Activated CD4-positive, alpha-beta T cell treated with anti-CD3 and anti-CD28 coated beads, Interleukin-2, Interleukin-6, amounts not matched to agents 100 ng/mL and 50 ng/mL, durations not matched to agents 16 hours and 8 hours (primary cell): ENCODE data around the gene SEPTIN11.

ENCODE experiments used
- DNase-seq: peaks from one replicate; pipeline ENCODE4 v3.0.0-alpha.2; 2020

SEPTIN11 gene

GRCh38 chr4:76981644-76982043 lies 32.1 kb downstream of the SEPTIN11 start:
- DNase-seq: no peak

DNA sequence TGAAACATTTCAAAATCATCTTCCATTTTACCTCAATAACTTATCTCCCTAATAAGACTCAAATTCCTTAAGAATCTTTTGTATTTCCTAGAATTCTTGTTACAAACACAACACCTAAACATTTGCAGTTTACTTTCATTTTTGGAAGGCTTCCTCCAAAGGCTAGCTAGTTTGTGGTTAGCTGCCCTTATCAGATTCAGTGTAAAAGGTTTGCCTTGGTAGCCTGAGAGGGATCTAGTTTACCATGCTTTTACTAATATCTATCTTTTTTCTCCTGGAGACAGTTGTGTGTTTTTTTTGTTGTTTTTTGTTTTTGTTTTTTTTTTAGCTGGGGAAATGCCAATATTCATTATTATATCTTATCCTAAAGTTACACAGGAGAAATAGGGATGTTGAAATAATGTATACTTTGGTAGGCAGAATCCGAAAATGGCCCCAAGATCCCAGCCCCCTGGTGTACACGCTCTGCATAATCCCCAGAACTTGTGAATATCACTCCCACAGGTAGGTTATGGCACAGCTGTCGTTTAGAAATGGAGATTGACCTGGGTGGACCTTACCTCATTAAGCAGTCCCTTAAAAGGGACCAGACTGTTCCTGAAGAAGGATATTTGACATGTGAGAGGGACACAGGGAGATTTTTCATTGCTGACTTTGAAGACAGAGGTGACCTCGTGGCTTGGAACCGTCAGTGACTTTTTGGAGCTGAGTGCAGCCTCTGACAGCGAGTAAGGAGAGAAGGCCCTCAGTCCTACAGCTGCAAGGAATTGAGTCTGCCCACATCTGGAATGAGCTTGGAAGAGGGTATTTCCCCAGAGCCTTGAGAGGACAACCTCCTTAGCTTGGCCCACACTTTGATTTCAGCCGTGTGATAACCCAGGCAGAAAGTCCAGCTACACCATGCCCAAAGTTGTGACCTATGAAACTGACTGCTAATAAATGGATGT lies 33.4 kb downstream of the SEPTIN11 start:
- DNase-seq: peak; percentile 19

DNA sequence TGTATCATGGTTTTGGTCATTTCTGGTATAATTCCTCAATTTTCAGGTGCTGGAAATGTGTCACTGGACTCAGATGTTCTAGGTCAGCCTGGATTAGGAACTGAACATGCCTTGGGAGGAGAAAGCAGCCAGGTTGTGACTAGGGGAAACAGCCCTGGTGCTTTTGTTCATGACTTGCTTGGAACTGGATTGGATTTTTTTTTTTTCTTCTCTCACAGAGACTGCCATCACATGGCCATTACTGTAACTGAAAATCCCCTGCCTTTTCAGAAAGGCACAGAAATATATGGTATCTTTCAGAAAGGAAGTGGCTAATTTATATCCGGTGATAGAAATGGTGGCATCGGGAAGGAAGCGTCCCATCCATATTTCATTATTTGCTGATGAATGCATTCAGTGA lies 34.6 kb downstream of the SEPTIN11 start:
- peak; percentile 41 for DNase-seq

- no peak for DNase-seq
Observed at GRCh38 chr4:76984788-76985211, 35.2 kb downstream of the SEPTIN11 start.

DNA sequence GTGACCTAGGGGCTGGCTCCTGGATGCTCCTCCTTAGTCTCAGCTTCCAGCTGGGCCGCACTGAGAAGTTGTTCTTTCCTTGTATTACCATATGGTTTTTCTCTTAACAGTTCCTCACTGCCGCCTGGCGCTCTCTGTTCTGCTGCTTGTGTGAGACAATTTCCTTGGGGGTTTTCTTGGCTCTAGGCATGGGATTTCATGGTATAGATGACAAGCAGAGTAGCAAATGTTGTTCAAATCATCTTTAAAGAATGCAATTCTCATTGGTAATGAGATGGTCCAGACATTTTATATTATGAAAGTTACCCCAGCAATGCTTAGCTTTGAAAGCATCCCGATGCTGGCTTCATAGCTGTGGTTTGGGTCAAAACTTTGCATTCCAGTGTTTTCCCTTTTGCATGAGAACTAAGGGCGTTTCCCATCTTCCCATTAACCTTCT lies 37.6 kb downstream of the SEPTIN11 start:
- DNase-seq: no peak

GRCh38 chr4:76987685-76988084 lies 38.1 kb downstream of the SEPTIN11 start:
- no peak for DNase-seq

- peak; percentile 61 for DNase-seq
Observed at GRCh38 chr4:76989391-76990061, 40.0 kb downstream of the SEPTIN11 start.

GRCh38 chr4:76990288-76991080 lies 40.9 kb downstream of the SEPTIN11 start:
- DNase-seq: no peak

GRCh38 chr4:76991161-76991660 lies 41.7 kb downstream of the SEPTIN11 start:
- DNase-seq: no peak

DNA sequence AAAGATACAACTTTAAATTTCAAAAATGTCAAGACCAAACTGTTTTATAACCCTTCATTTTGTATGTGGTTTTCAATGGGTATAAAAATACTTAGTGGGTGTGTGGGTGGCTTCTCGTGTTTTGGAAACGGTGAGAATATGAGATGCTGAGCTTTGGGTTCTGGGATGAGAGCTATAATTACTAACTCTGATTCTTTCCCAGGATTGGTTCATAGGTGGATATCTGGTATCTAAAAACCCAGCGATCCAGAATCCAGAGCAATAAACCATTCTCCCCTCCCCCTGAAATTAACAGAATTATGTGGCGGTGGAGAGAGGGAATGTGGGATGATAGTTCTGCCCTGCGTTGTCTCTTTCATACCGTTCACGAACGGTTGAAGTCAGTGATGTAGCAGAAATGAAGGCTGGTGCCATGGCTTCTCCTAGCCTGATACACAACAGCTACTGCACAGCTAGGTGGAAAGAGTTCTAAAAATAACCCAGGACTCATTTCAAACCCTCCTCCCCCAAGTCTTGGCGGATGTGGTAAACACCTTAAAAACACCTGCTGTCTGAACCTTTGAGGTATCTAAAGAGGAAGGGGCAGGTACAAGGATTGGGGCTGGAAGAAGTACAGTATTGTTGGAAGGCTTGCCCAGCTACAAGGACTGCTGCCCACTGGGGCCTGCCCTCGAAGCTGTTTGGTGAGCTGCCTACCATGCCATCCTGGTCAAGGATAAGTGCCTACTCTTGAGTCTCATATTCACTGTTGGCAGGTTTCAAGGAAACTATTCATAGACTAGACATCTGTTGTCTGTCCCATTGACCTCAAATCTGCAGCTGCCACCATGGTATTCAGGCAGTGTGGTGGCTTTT lies 44.5 kb downstream of the SEPTIN11 start:
- DNase-seq: peak; percentile 70

DNA sequence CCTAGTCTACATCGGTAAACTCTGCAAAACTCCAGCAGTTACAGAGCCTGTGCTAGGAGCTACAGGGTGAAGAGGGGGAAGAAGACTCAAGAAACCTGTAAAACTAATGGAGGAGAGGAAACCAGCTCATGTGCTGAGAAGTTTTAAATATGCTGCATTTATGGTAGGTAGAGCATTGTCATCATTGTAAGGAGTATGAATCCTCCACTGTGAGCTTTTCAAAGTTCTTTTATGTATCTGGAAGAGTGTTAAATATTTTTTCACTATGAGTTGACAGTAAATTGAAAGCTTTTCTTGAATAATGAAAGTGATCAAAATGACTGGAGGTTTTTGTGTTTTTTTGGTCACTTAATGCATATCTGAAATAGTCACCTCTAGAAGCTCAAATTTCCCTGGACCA lies 46.2 kb downstream of the SEPTIN11 start:
- no peak for DNase-seq

GRCh38 chr4:76996445-76996844 lies 46.9 kb downstream of the SEPTIN11 start:
- DNase-seq: no peak

- DNase-seq: no peak
Observed at GRCh38 chr4:76997077-76997476, 47.5 kb downstream of the SEPTIN11 start.

DNA sequence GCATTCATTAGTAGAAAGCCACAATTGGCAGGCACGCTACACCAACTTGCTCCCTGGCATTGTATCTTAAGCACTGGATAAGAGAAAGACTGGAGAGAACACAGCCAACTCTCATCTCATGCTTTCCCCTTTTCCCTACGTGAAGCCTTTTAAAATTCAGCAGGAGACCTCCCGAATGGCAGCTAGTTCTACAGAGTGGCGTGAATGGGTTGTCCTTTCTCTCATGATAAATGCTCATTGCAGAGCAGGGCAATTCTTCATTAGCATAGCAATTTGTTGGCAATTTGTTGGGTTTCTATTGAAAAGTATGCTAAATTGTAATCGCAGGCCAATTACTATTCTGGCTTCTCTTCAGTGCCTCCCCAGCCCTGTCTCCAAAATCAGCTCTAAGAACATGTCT lies 48.0 kb downstream of the SEPTIN11 start:
- no peak for DNase-seq

DNA sequence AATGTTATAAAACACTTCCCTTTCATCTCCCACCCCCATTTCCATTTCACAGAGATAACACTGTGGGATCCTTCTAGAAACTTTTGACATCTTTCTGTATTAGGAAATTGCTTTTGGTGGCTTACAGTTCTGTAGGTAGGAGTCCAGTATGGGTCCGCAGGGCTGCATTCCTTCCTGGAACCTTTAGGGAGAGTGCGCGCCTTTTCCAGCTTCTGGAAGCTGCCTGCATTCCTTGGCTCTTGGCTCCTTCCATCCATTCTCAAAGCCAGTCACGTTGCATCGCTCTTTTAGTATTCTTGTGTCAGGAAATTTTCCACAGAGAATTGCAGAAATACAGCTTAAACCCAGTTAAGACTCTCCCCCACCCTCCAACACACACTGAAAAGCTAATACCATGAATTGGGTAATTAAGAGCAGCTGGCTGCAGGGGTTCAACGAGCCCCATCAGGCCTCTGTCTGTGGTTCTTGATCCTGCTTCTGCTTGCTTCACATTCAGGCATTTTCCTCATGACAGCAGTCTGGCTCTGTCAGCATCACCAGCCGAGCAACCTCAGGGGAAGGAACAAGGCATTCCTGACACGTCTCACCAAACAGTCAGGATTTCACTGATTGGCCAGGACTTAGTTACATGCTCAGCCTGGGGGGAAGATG lies 48.8 kb downstream of the SEPTIN11 start:
- DNase-seq: no peak
